Ascending aorta (tissue), 2 donors: ENCODE results near the gene TEKT5. TPM values are rescaled to one million over a fixed set of nuclear protein-coding genes. Genes with fewer than 3 reads are reported as not detected.
"Not testable (repeated sequence)": the region's sequence is repeated elsewhere in the genome, so short reads cannot be mapped to it uniquely, and the experiment has no call there.

ENCODE experiments used
- DNase-seq, 2 donors: peaks; one replicate each; pipeline ENCODE4 v3.0.0-alpha.2; 2019; ENCODE audit warnings: low spot score in 2 of 2
- H3K27ac ChIP-seq, 2 donors: fragments of 200-600 bp; sonication (generic); one replicate each; pipeline ENCODE4 v1.5.1; 2016 to 2017; ENCODE audit warnings: mild to moderate bottlenecking in 1 of 2
- H3K27me3 ChIP-seq: fragments of 200-600 bp; sonication (generic); one replicate; pipeline ENCODE4 v1.5.1; 2017
- H3K36me3 ChIP-seq, 2 donors: fragments of 200-600 bp; sonication (generic); one replicate each; pipeline ENCODE4 v1.5.1; 2016
- H3K4me1 ChIP-seq, 2 donors: fragments of 200-600 bp; sonication (generic); one replicate each; pipeline ENCODE4 v1.5.1; 2016 to 2017; ENCODE audit warnings: mild to moderate bottlenecking in 1 of 2
- H3K4me3 ChIP-seq, 2 donors: fragments of 200-600 bp; sonication (generic); one replicate each; pipeline ENCODE4 v1.5.1; 2016 to 2017; ENCODE audit warnings: mild to moderate bottlenecking in 1 of 2
- H3K9me3 ChIP-seq, 2 donors: fragments of 200-600 bp; sonication (generic); one replicate each; pipeline ENCODE4 v1.5.1; 2016
- intact Hi-C: fragments of 100-400 bp; cut with DNase I; formaldehyde crosslinking; loops from one replicate; pipeline ENCODE4 v1.15.1; 2023
- total RNA-seq: library from RNA; depleted of rRNA; stranded (reverse); fragments of >200 nt; gene quantifications from one replicate; pipeline ENCODE4 v1.1.0, GENCODE V29; 2016
- TF ChIP-seq, protein P1 (sequence below), 3 experiments: fragments of 200-600 bp in 2 of 3; fragments of 450-650 bp in 1 of 3; sonication (generic) in 2 of 3; IDR thresholded peaks; one replicate each; pipeline ENCODE4 v1.5.1; 2016 to 2019; ENCODE audit warnings: antibody characterized with exemption in 3 of 3, mild to moderate bottlenecking in 1 of 3, moderate library complexity in 1 of 3

Gene TEKT5
- total RNA-seq, 1 donor from 2014 or later, result not detected

DNA sequence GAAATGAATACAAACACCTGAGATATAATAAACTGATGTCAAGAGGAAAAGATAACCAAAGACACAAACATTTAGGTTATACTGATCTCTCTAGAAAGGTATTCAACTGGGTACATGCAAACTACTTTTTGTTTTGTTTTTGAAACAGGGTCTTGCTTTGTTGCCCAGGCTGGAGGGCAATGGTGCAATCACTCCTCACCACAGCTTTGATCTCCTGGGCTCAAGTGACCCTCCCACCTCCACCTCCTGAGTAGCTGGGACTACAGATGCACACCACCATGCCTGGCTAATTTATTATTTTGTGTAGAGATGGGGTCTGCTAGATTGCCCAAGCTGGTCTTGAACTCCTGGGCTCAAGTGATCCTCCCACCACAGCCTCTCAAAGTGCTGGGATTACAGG, 38.1 kb downstream of the TEKT5 start:
- Histone ChIP-seq H3K27me3 (no peaks in the 10 kb centered on the region), H3K27ac (no peak overlapping the region), H3K4me1 (no peaks in the 10 kb centered on the region), H3K36me3 (no peaks in the 10 kb centered on the region), H3K9me3 (no peaks in the 10 kb centered on the region), H3K4me3 (no peak overlapping the region)
- no peak for DNase-seq
- intact Hi-C loops, result no loop called here
- TF ChIP-seq, protein P1, sequence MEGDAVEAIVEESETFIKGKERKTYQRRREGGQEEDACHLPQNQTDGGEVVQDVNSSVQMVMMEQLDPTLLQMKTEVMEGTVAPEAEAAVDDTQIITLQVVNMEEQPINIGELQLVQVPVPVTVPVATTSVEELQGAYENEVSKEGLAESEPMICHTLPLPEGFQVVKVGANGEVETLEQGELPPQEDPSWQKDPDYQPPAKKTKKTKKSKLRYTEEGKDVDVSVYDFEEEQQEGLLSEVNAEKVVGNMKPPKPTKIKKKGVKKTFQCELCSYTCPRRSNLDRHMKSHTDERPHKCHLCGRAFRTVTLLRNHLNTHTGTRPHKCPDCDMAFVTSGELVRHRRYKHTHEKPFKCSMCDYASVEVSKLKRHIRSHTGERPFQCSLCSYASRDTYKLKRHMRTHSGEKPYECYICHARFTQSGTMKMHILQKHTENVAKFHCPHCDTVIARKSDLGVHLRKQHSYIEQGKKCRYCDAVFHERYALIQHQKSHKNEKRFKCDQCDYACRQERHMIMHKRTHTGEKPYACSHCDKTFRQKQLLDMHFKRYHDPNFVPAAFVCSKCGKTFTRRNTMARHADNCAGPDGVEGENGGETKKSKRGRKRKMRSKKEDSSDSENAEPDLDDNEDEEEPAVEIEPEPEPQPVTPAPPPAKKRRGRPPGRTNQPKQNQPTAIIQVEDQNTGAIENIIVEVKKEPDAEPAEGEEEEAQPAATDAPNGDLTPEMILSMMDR (IDR thresholded peaks at IDR 0.05), result no peak

DNA sequence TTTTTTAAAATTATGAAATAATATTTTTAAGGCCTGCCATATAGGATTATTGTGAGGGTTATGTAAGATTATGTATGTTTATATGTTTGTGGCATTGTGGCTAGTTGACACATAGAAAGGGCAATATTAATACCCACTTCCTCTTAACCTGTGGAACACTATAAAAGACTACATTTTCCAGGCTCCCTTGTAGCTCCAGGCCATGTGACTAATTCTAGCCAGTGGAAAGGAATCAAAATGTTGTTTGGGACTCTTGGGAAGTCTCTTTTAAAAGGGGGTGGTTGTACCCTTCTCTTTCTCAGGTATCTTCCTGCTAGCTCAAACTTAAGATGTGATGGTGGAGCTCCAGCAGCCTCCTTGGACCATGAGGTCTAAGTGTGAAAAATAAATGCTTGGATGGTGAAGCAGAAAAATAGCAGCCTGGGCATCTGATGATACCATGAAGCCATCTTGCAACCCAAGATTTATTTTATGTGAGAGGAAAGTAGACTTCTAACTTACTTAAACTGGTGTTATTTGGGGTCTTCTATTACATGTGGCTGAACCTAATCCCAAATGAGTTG, 39.2 kb downstream of the TEKT5 start:
- no peak for DNase-seq
- Histone ChIP-seq H3K4me3 (no peak overlapping the region), H3K4me1 (no peaks in the 10 kb centered on the region), H3K27ac (no peak overlapping the region), H3K27me3 (no peaks in the 10 kb centered on the region), H3K9me3 (no peaks in the 10 kb centered on the region), H3K36me3 (no peaks in the 10 kb centered on the region)
- intact Hi-C loops, result no loop called here
- TF ChIP-seq, protein P1 (IDR thresholded peaks at IDR 0.05), result no peak

DNA sequence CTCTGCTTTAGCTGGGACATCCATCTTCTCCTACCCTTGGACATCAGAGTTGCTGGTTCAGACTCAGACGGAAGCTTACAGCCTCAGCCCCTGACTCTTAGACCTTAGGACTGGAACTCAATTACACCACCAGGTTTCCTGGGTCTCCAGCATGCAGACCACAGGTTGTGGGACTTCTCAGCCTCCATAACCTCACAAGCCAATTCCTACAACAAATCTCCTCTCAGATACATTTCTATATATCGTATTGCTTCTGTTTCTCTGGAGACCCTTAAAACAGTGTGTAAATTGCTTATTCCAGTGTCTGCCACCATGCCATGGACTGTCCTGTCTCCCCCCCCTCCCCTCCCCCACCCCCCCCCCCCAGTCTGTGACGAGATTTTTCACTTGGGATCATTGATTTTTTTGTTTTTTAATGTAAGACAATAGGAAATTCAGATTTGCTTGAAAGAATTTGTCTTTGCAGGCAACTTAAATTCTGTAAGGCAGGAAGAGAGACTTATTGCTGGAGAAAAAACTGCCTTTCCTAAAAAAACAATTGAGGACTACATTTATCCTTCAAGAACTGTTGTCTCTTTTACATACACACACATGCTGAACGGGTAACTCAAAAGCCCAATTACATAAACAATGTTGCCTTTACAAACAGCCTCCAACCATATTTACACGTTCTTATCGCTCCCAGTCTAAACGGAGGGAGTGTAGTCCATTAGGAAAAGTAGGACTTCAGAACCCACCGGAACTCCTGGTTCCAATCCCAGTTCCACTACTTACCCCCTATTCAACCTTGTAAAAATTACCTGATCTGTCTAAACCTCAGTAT, 39.9 kb downstream of the TEKT5 start:
- no peak overlapping the region for H3K4me3 ChIP-seq
- H3K9me3 ChIP-seq, result no peaks in the 10 kb centered on the region
- intact Hi-C loops, result no loop called here
- TF ChIP-seq, protein P1 (IDR thresholded peaks at IDR 0.05), result no peak
- no peaks in the 10 kb centered on the region for H3K4me1 ChIP-seq
- no peaks in the 10 kb centered on the region for H3K36me3 ChIP-seq
- no peak overlapping the region for H3K27ac ChIP-seq
- no peak for DNase-seq
- H3K27me3 ChIP-seq, result no peaks in the 10 kb centered on the region

DNA sequence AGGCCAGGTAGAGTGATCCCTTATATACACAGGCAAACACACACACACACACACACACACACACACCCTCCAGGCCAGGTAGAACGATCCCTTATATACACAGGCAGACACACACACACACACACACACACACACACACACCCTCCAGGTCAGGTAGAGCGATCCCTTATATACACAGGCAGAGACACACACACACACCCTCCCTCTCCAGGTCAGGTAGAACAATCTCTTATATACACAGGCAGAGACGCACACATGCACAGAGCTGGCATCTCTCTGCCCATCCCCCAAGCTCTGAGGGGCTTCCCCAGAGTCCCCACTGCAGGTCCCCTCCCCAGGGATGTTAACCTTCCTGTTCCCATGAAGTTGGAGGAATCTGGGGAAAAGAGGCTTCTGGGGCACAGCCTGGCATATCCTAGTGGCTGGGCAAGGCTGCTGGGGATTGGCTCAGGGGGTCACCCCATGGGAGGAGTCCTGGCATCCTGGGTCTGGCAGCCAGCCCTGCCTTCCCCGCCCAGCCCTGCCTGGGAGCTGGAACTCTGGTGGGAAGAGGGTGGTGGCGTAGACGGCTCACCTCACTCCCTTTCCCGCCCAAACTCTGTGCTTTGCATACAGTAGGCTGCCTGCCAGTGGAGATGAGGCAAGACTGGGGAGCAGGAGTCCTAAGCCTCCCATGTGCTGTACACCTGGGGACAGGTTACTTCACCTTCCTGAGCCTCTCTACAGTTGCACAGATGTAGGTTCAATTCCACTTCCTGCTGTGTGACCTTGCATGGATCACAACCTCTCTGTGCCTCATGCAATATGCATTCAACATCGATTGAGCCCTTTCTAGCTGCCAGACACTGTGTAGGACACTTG, 41.8 kb downstream of the TEKT5 start:
- no peak for DNase-seq
- Histone ChIP-seq H3K9me3 (no peaks in the 10 kb centered on the region), H3K4me3 (no peak overlapping the region), H3K4me1 (no peaks in the 10 kb centered on the region), H3K27ac (no peak overlapping the region), H3K36me3 (no peaks in the 10 kb centered on the region), H3K27me3 (no peaks in the 10 kb centered on the region)
- TF ChIP-seq, protein P1 (IDR thresholded peaks at IDR 0.05), result no peak
- intact Hi-C loops, result no loop called here

DNA sequence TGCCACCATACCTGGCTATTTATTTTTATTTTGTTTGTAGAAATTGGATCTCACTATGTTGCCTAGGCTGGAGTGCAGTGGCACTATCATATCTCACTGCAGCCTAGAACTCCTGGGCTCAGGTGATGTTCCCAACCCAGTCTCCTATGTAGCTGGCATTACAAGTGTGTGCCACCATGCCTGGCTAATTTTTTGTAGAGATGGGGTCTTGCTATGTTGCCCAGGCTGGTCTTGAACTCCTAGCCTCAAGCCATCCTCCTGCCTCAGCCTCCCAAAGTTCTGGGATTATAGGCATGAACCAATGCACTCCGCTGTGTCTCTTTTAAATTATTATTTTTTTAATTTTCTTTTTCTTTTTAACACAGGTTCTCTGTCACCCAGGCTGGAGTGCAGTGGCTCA, 45.6 kb downstream of the TEKT5 start:
- H3K4me3 ChIP-seq, H3K36me3 ChIP-seq, DNase-seq, H3K9me3 ChIP-seq, H3K4me1 ChIP-seq, H3K27me3 ChIP-seq, intact Hi-C loops, H3K27ac ChIP-seq: not testable (repeated sequence)
